Activated naive CD8-positive, alpha-beta T cell treated with anti-CD3 and anti-CD28 coated beads, Interleukin-2, amount 10 ng/mL, durations not matched to agents 7 days and 5 days (primary cell): ENCODE measurements around the gene MAP3K13. TPM values are rescaled to one million over a fixed set of nuclear protein-coding genes. Genes with fewer than 3 reads are reported as not detected.
A peak's percentile ranks its signal among the peaks of the same experiment; 100 is the strongest.

Experiments
- ATAC-seq: fragments of 150-1000 bp; cut with Tn5 transposase; one replicate; pipeline ENCODE4 v1.10.0; 2021; ENCODE audit warnings: low read depth, moderate library complexity
- POLR2A ChIA-PET: fragments of 350-600 bp; sonication (Branson Sonifier 250); formaldehyde crosslinking; loops from one replicate; lab custom pipeline; 2021; ENCODE audit warnings: antibody characterized with exemption; lab: Charles Lee
- DNase-seq: peaks from one replicate; pipeline ENCODE4 v3.0.0; 2021
- H3K27ac Mint-ChIP-seq: one replicate; pipeline ENCODE4 v1.8.0; 2022; ENCODE audit warnings: mild to moderate bottlenecking, mixed read lengths
- H3K27me3 Mint-ChIP-seq: one replicate; pipeline ENCODE4 v1.8.0; 2022; ENCODE audit warnings: mild to moderate bottlenecking, moderate library complexity, mixed read lengths
- H3K36me3 Mint-ChIP-seq: one replicate; pipeline ENCODE4 v1.8.0; 2021; ENCODE audit warnings: mild to moderate bottlenecking, mixed read lengths
- H3K4me1 Mint-ChIP-seq: one replicate; pipeline ENCODE4 v1.8.0; 2021; ENCODE audit warnings: mixed read lengths
- H3K4me3 Mint-ChIP-seq: one replicate; pipeline ENCODE4 v1.8.0; 2022; ENCODE audit warnings: mild to moderate bottlenecking, moderate library complexity, mixed read lengths
- H3K9me3 Mint-ChIP-seq: one replicate; pipeline ENCODE4 v1.8.0; 2021; ENCODE audit warnings: mixed read lengths
- total RNA-seq, 2 experiments: library from RNA; stranded (reverse); gene quantifications; one replicate each; pipeline ENCODE4 v1.2.3, GENCODE V29; 2021

Gene MAP3K13
- total RNA-seq, 2 experiments from 2014 or later, result 11.4 to 12.5 TPM

GRCh38 chr3:185528532-185528931, 165.6 kb downstream of the MAP3K13 start:
- Mint-ChIP-seq H3K9me3 (no peaks in the 10 kb centered on the region), H3K27me3 (peaks cover 14% of the 10 kb centered on the region), H3K4me3 (no peak overlapping the region), H3K36me3 (no peaks in the 10 kb centered on the region), H3K4me1 (no peaks in the 10 kb centered on the region), H3K27ac (no peak overlapping the region)
- no peak for ATAC-seq
- DNase-seq, result no peak
- POLR2A ChIA-PET, result no interaction called here

- no peak for DNase-seq
- Mint-ChIP-seq H3K4me3 (no peak overlapping the region), H3K27me3 (peaks cover 5% of the 10 kb centered on the region), H3K9me3 (no peaks in the 10 kb centered on the region), H3K27ac (no peak overlapping the region), H3K4me1 (no peaks in the 10 kb centered on the region), H3K36me3 (no peaks in the 10 kb centered on the region)
- no peak for ATAC-seq
- POLR2A ChIA-PET, result no interaction called here
Observed at GRCh38 chr3:185530856-185531255, 167.9 kb downstream of the MAP3K13 start.

GRCh38 chr3:185532901-185533300, 170.0 kb downstream of the MAP3K13 start:
- Mint-ChIP-seq H3K4me3 (no peak overlapping the region), H3K36me3 (peaks cover 2% of the 10 kb centered on the region), H3K27ac (no peak overlapping the region), H3K9me3 (peaks cover 1% of the 10 kb centered on the region), H3K4me1 (peaks cover 7% of the 10 kb centered on the region), H3K27me3 (peaks cover under 1% of the 10 kb centered on the region)
- ATAC-seq (no peak), DNase-seq (no peak)
- POLR2A ChIA-PET, result no interaction called here

GRCh38 chr3:185534511-185534910, 171.6 kb downstream of the MAP3K13 start:
- Mint-ChIP-seq H3K4me3 (no peak overlapping the region), H3K4me1 (peaks cover 7% of the 10 kb centered on the region), H3K27me3 (no peaks in the 10 kb centered on the region), H3K27ac (no peak overlapping the region), H3K36me3 (peaks cover 2% of the 10 kb centered on the region), H3K9me3 (peaks cover 1% of the 10 kb centered on the region)
- ATAC-seq, result no peak
- DNase-seq, result no peak
- POLR2A ChIA-PET, result no interaction called here

GRCh38 chr3:185537369-185537970, 174.5 kb downstream of the MAP3K13 start:
- Mint-ChIP-seq H3K4me1 (peaks cover 9% of the 10 kb centered on the region), H3K4me3 (peak overlapping the region; percentile 71), H3K27me3 (peaks cover 6% of the 10 kb centered on the region), H3K9me3 (peaks cover 1% of the 10 kb centered on the region), H3K36me3 (peaks cover 2% of the 10 kb centered on the region), H3K27ac (peak overlapping the region; percentile 81)
- no peak for DNase-seq
- POLR2A ChIA-PET, result no interaction called here
- peak; percentile 99 for ATAC-seq

Other genes starting within 250 kb of the MAP3K13 start
- gene C3orf70, start 210.1 kb upstream of the MAP3K13 start, total RNA-seq, result not detected
- 1 to 10 TPM; 3.5 to 5.6 TPM for gene EHHADH, start 109.1 kb upstream of the MAP3K13 start, total RNA-seq
- gene TMEM41A, start 135.9 kb downstream of the MAP3K13 start, total RNA-seq, result 10 to 100 TPM; 20.9 to 23.7 TPM
- gene LIPH, start 189.5 kb downstream of the MAP3K13 start, total RNA-seq, result not detected
- gene SENP2, start 223.2 kb downstream of the MAP3K13 start, total RNA-seq, result 10 to 100 TPM; 31.4 to 32.4 TPM